Endothelial cell of coronary artery (primary cell): ENCODE results near the gene USH2A. TPM values are rescaled to one million over a fixed set of nuclear protein-coding genes. Genes with fewer than 3 reads are reported as not detected.

Experiments
- total RNA-seq: library from RNA; depleted of rRNA; stranded (reverse); fragments of >200 nt; gene quantifications from 2 replicates; pipeline ENCODE4 v1.2.3, GENCODE V29; 2014

USH2A gene, protein sequence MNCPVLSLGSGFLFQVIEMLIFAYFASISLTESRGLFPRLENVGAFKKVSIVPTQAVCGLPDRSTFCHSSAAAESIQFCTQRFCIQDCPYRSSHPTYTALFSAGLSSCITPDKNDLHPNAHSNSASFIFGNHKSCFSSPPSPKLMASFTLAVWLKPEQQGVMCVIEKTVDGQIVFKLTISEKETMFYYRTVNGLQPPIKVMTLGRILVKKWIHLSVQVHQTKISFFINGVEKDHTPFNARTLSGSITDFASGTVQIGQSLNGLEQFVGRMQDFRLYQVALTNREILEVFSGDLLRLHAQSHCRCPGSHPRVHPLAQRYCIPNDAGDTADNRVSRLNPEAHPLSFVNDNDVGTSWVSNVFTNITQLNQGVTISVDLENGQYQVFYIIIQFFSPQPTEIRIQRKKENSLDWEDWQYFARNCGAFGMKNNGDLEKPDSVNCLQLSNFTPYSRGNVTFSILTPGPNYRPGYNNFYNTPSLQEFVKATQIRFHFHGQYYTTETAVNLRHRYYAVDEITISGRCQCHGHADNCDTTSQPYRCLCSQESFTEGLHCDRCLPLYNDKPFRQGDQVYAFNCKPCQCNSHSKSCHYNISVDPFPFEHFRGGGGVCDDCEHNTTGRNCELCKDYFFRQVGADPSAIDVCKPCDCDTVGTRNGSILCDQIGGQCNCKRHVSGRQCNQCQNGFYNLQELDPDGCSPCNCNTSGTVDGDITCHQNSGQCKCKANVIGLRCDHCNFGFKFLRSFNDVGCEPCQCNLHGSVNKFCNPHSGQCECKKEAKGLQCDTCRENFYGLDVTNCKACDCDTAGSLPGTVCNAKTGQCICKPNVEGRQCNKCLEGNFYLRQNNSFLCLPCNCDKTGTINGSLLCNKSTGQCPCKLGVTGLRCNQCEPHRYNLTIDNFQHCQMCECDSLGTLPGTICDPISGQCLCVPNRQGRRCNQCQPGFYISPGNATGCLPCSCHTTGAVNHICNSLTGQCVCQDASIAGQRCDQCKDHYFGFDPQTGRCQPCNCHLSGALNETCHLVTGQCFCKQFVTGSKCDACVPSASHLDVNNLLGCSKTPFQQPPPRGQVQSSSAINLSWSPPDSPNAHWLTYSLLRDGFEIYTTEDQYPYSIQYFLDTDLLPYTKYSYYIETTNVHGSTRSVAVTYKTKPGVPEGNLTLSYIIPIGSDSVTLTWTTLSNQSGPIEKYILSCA (N-terminal part only)
- total RNA-seq = not detected in 2 replicates

GRCh38 chr1:216422821-216423520, at the start of gene USH2A:
USH2A (minus strand) TSS chr1:216423448; CDS start chr1:216422336, 1,112 bp downstream.

